A673 (cell line): ENCODE results near the gene CYP24A1. TPM values are rescaled to one million over a fixed set of nuclear protein-coding genes. Genes with fewer than 3 reads are reported as not detected.

Experiments
- BruUV-seq: library from RNA; stranded (reverse); fragments of 400-500 nt; replicated peaks from 2 replicates; lab custom pipeline; 2021; lab: Mats Ljungman, UMichigan
- CTCF ChIA-PET: fragments of 300-600 bp; sonication (Branson Sonifier 250); formaldehyde crosslinking; loops from one replicate; lab custom pipeline; 2022; ENCODE audit warnings: antibody characterized with exemption; lab: Charles Lee
- POLR2A ChIA-PET: fragments of 300-600 bp; sonication (Branson Sonifier 250); formaldehyde crosslinking; loops from one replicate; lab custom pipeline; 2022; ENCODE audit warnings: antibody characterized with exemption; ENCODE audit not compliant: low non-redundant PET; lab: Charles Lee
- DNase-seq: peaks from one replicate; pipeline ENCODE4 v3.0.0-alpha.2; 2015; ENCODE audit warnings: low spot score
- H3K27ac ChIP-seq: fragments of 200-600 bp; sonication (generic); 2 replicates; pipeline ENCODE4 v1.5.1; 2016; ENCODE audit warnings: mixed run types, low read depth, mild to moderate bottlenecking, mixed read lengths, antibody characterized with exemption, low read length; ENCODE audit not compliant: poor library complexity, severe bottlenecking
- H3K27me3 ChIP-seq: fragments of 200-600 bp; sonication (generic); replicated peaks from 2 replicates; pipeline ENCODE4 v1.6.1; 2017; ENCODE audit warnings: mixed run types, low read depth, mild to moderate bottlenecking, mixed read lengths, antibody characterized with exemption, low read length; ENCODE audit not compliant: insufficient read depth, poor library complexity
- H3K36me3 ChIP-seq: fragments of 200-600 bp; sonication (generic); 2 replicates; pipeline ENCODE4 v1.6.1; 2016; ENCODE audit warnings: mixed run types, mild to moderate bottlenecking, mixed read lengths, antibody characterized with exemption, low read length; ENCODE audit not compliant: insufficient read depth, poor library complexity, severe bottlenecking
- H3K4me1 ChIP-seq: fragments of 200-600 bp; sonication (generic); 2 replicates; pipeline ENCODE4 v1.6.1; 2017; ENCODE audit warnings: mixed run types, mild to moderate bottlenecking, mixed read lengths, antibody characterized with exemption, low read length; ENCODE audit not compliant: insufficient read depth, poor library complexity, severe bottlenecking
- H3K4me3 ChIP-seq: fragments of 200-600 bp; sonication (generic); 2 replicates; pipeline ENCODE4 v1.5.1; 2016; ENCODE audit warnings: low read depth, mixed run types, mild to moderate bottlenecking, mixed read lengths, low read length; ENCODE audit not compliant: poor library complexity, severe bottlenecking
- H3K9me3 ChIP-seq: fragments of 200-600 bp; sonication (generic); 2 replicates; pipeline ENCODE4 v1.6.1; 2016; ENCODE audit warnings: mixed run types, low read depth, mild to moderate bottlenecking, mixed read lengths, antibody characterized with exemption, low read length; ENCODE audit not compliant: poor library complexity, severe bottlenecking
- EZH2 ChIP-seq: fragments of 200-600 bp; sonication (generic); IDR thresholded peaks from 2 replicates; pipeline ENCODE4 v1.6.1; 2017; ENCODE audit warnings: borderline replicate concordance, low read depth, mild to moderate bottlenecking, mixed read lengths, antibody characterized with exemption, low read length; ENCODE audit not compliant: poor library complexity, severe bottlenecking
- intact Hi-C: fragments of 100-400 bp; cut with micrococcal nuclease; formaldehyde crosslinking; loops from one replicate; pipeline ENCODE4 v1.10.0; 2022; ENCODE audit not compliant: unreplicated experiment
- total RNA-seq: library from RNA; stranded (reverse); gene quantifications from 2 replicates; pipeline ENCODE4 v1.2.3, GENCODE V29; 2021
- TF ChIP-seq, protein P1 (sequence below): fragments of 300-800, 200-600 bp; sonication (generic); conservative IDR thresholded peaks from 2 replicates; pipeline ENCODE4 v1.5.1; 2017; ENCODE audit warnings: low read depth, mild to moderate bottlenecking, antibody characterized with exemption, low read length, moderate library complexity, mixed read lengths

CYP24A1 gene
- total RNA-seq, 1 experiment from 2014 or later, result 0.56 TPM

DNA sequence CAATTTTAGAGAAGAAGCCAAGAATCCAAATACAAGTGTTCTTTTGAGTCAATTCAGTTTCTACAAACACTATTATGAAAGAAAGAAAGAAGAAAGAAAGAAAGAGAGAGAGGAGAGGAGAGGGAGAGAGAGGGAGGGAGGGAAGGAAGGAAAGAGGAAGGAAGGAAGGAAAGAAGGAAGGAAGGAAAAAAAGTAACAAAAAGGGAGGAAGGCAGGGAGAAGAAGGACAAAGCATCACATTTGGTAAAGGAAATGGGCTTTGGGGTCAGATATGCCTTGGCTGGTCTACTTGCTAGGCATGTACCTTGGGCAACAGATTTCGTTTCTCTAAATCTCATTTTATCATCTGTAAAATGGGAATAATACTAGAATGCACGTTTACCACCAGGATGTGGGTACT, 54.0 kb downstream of the CYP24A1 start:
- ChIA-PET CTCF (no interaction called here), POLR2A (no interaction called here)
- intact Hi-C loops, result no loop called here
- Histone ChIP-seq H3K36me3 (no peaks in the 10 kb centered on the region), H3K27ac (no peak overlapping the region), H3K27me3 (no peaks in the 10 kb centered on the region), H3K4me3 (no peak overlapping the region), H3K4me1 (no peaks in the 10 kb centered on the region), H3K9me3 (no peaks in the 10 kb centered on the region)
- TF ChIP-seq, protein P1, sequence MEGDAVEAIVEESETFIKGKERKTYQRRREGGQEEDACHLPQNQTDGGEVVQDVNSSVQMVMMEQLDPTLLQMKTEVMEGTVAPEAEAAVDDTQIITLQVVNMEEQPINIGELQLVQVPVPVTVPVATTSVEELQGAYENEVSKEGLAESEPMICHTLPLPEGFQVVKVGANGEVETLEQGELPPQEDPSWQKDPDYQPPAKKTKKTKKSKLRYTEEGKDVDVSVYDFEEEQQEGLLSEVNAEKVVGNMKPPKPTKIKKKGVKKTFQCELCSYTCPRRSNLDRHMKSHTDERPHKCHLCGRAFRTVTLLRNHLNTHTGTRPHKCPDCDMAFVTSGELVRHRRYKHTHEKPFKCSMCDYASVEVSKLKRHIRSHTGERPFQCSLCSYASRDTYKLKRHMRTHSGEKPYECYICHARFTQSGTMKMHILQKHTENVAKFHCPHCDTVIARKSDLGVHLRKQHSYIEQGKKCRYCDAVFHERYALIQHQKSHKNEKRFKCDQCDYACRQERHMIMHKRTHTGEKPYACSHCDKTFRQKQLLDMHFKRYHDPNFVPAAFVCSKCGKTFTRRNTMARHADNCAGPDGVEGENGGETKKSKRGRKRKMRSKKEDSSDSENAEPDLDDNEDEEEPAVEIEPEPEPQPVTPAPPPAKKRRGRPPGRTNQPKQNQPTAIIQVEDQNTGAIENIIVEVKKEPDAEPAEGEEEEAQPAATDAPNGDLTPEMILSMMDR, result no peak
- no peak for TF ChIP-seq EZH2
- DNase-seq, result no peak
- no TSS peak for BruUV-seq

DNA sequence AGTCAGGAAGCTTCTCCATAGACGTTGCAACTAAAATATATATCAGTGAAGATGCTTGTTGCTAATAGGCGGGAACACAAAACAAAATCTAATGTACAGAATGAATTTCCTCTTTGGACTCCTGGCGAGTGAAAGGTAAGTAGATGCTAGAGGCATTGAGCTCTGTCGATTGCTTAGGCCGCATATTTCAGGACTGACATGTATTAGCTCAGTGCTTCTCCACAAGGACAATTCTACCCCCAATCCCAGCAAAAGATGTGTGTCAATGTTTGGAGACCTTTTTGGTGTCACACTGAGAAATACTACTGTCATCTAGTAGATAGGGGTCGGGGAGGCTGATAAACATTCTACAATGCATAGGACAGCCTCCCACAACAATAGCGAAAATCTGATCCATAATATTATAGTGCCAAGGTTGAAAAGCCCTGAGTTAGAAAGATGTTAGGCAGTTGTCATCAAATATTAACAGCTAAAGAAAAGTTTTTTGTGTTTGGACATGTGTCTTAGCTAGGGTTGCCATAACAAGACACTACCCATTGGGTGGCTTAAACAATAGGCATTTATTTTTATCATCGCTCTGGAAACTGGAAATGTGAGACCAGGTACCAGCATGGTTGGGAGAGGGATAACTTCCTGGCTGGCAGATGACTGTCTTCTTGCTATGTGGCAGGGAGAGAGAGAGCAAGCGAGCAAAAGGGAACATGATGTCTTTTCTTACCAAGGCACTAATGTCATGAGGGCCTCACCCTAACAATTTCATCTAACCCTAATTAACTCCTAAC, 55.4 kb downstream of the CYP24A1 start:
- TF ChIP-seq EZH2, result no peak
- TF ChIP-seq, protein P1, result no peak
- no peaks in the 10 kb centered on the region for H3K4me1 ChIP-seq
- no peaks in the 10 kb centered on the region for H3K27me3 ChIP-seq
- H3K9me3 ChIP-seq, result no peaks in the 10 kb centered on the region
- intact Hi-C loops, result no loop called here
- H3K4me3 ChIP-seq, result no peak overlapping the region
- no TSS peak for BruUV-seq
- ChIA-PET CTCF (interaction anchor here (1.1 kb wide), 1 partner anchor 15 kb away, joined by 3 read pairs; no protein-coding TSS in a partner anchor), POLR2A (no interaction called here)
- no peak for DNase-seq
- H3K36me3 ChIP-seq, result no peaks in the 10 kb centered on the region
- no peak overlapping the region for H3K27ac ChIP-seq

DNA sequence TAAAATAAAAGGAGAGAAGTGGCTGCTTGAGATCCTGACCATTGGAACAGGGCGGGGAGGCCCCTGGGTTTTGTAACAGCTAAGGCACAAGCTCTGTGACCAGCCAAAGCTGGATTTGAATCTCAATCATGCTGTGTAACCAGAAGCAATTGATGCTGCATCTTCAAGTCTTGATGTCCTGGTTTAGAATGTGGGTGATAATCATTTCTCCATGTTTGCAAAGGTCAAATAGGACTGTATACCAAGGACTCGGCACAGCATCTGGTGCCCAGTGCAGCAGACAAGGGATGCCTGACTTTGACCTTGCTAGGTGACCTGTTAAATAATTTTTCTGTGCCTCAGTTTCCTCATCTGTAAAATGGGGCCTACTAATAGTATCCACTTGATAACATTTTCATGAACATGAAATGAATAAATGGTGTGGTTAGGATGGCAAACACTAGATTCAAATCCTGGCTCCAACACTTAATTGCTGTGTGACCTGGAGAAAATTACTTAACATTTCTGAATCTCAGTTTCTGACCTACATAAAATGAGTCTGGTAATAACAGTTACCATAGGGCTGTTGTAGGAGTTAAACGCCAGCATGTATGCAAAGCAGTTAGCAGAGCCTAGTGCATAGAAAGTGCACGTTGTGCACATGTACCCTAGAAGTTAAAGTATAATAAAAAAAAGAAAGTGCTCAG, 57.1 kb downstream of the CYP24A1 start:
- H3K4me3 ChIP-seq, result no peak overlapping the region
- H3K27me3 ChIP-seq, result no peaks in the 10 kb centered on the region
- no peaks in the 10 kb centered on the region for H3K9me3 ChIP-seq
- POLR2A ChIA-PET, result no interaction called here
- BruUV-seq, result no TSS peak
- H3K27ac ChIP-seq, result no peak overlapping the region
- DNase-seq, result no peak
- no peaks in the 10 kb centered on the region for H3K4me1 ChIP-seq
- CTCF ChIA-PET, result no interaction called here
- no peak for TF ChIP-seq EZH2
- TF ChIP-seq, protein P1, result no peak
- intact Hi-C loops, result no loop called here
- no peaks in the 10 kb centered on the region for H3K36me3 ChIP-seq
